B cell (primary cell): ENCODE results near the gene TTC38.

Experiments
- EZH2 ChIP-seq: IDR thresholded peaks from 2 replicates; pipeline ENCODE4 v1.6.1; 2012; ENCODE audit warnings: borderline replicate concordance, low read depth, mild to moderate bottlenecking, moderate library complexity, low read length; ENCODE audit not compliant: insufficient read depth, poor library complexity, severe bottlenecking
- TF ChIP-seq, protein P1 (sequence below): fragments of 200-600 bp; IDR thresholded peaks from one replicate; pipeline ENCODE4 v1.8.0; 2022; ENCODE audit warnings: antibody characterized with exemption, mild to moderate bottlenecking

DNA sequence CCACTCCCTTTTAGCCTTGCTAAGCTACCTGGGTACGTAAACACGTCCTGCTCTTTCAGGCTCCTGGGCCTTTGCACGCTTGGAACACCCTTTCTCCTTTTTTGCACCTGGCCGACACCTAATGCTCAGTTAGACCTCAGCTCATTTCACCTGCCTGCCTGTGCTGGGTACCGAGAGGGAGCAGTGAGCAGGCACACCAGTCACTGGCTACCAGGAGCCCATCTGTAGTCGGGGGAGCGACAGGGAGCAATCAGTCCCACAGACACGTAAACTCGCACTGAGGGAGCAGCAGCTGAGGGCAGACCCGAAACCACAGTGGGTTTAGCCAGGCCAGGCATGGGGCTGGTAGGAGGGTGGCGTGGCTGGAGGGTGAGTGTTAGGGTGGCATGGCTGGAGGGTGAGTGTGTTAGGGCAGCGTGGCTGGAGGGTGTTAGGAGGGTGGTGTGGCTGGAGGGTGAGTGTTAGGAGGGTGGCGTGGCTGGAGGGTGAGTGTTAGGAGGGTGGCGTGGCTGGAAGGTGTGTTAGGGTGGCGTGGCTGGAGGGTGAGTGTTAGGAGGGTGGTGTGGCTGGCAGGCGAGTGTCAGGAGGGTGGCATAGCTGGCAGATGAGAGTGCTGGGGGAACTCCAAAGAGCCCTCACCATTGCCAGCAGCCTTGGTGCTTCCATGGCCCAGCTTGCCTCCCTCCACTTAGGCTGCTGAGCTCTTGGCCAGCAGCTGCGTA lies 22.5 kb downstream of the TTC38 start:
- TF ChIP-seq, protein P1, sequence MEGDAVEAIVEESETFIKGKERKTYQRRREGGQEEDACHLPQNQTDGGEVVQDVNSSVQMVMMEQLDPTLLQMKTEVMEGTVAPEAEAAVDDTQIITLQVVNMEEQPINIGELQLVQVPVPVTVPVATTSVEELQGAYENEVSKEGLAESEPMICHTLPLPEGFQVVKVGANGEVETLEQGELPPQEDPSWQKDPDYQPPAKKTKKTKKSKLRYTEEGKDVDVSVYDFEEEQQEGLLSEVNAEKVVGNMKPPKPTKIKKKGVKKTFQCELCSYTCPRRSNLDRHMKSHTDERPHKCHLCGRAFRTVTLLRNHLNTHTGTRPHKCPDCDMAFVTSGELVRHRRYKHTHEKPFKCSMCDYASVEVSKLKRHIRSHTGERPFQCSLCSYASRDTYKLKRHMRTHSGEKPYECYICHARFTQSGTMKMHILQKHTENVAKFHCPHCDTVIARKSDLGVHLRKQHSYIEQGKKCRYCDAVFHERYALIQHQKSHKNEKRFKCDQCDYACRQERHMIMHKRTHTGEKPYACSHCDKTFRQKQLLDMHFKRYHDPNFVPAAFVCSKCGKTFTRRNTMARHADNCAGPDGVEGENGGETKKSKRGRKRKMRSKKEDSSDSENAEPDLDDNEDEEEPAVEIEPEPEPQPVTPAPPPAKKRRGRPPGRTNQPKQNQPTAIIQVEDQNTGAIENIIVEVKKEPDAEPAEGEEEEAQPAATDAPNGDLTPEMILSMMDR, result no peak
- no peak for TF ChIP-seq EZH2
